HUDEP-2 (cell line): ENCODE measurements around the gene TRPM3.
"Not testable (repeated sequence)": the region's sequence is repeated elsewhere in the genome, so short reads cannot be mapped to it uniquely, and the experiment has no call there.

Source experiments
- DNase-seq, 76 experiments: peaks; one replicate each; lab custom pipeline; 2025; ENCODE audit not compliant: unreplicated experiment in 76 of 76; lab: John Stamatoyannopoulos, UW

TRPM3 gene

GRCh38 chr9:70683841-70684240 is 437.6 kb downstream of the TRPM3 start:
- DNase-seq, result no peak

- DNase-seq, result no peak
Observed at GRCh38 chr9:70682298-70682697, 439.1 kb downstream of the TRPM3 start.

DNA sequence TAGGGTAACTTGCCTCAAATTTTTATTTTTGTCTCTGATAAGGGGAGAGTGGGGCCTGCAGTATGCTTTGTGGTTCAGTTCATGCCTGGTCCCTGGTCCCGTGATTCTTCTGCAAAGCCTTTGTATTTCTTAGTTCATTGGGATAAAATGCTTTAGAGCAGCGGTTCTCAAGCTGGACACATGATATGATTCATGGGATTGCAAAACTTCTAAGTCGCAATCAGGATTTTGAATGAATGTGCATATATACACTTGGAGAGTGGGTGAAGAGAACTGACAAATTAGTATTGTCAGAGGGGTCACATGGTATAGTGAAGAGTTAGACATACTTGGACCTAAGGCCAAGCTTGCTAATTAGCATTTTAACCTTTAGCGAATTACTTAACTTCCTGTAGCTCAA is 441.6 kb downstream of the TRPM3 start:
- no peak for DNase-seq

- DNase-seq, result no peak
Observed at GRCh38 chr9:70678153-70678552, 443.3 kb downstream of the TRPM3 start.

- no peak for DNase-seq
Observed at GRCh38 chr9:70677055-70677735, 444.2 kb downstream of the TRPM3 start.

GRCh38 chr9:70675868-70676370 is 445.5 kb downstream of the TRPM3 start:
- no peak for DNase-seq

- DNase-seq, result no peak
Observed at GRCh38 chr9:70673844-70674243, 447.6 kb downstream of the TRPM3 start.

DNA sequence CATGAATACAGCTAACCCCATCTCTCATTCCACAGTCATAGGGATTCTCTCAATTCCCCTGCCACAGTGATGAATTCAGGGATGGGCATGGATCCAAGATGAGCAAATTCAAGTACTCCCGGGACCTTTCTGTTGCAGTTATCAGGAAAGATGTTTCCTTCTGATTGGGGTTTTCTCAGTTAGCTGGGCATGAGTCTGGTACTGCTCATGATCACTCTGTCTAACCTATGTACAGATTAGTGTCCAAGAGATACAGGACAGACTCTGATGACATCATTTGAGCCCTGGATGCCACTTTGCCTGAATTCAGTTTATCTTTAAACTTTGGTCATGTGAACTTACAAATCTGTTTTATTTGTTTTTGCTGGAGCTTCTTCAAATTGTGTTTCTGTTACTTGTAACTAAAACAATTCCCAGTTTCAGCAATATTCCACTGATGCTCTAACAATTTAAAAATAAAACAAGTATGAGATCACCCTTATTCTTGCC is 449.2 kb downstream of the TRPM3 start:
- no peak for DNase-seq

GRCh38 chr9:70668751-70669150 is 452.7 kb downstream of the TRPM3 start:
- DNase-seq, result no peak

DNA sequence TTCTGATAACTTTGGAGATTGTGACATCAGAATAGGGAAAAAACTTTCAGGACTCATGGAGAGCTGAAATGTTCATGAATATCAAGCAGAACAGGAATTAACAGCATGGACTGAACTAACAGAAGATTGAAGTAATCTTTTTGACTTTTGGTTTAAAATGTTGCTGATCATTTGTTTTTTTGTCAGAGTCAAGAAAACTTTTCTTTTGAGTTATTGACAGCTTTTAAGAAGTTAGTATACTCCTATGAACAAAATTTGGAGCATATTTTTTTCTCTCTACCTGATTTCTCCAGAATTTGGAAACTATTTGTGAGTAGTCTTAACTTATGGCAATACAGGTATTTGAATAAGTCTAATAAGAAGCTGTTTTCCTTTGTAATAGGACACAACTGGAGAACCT is 462.7 kb downstream of the TRPM3 start:
- no peak for DNase-seq

DNA sequence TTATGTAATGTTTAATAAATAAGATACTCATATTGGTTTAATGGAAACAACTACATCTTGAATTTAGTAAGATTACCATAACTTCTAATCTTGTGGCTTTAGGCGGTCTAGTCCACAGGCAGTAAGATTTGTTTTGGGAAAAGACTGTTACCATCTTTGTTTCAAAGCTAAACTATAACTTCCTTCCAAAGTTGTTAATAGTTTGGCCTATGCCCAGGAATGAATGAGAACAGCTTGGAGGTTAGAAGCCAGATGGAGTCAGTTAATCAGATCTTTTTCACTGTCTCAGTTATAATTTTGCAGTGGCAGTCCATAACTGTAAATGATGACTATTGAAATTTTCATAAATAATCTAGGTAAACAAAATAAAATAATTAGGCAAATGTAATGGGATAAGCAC is 465.1 kb downstream of the TRPM3 start:
- DNase-seq, result no peak

DNA sequence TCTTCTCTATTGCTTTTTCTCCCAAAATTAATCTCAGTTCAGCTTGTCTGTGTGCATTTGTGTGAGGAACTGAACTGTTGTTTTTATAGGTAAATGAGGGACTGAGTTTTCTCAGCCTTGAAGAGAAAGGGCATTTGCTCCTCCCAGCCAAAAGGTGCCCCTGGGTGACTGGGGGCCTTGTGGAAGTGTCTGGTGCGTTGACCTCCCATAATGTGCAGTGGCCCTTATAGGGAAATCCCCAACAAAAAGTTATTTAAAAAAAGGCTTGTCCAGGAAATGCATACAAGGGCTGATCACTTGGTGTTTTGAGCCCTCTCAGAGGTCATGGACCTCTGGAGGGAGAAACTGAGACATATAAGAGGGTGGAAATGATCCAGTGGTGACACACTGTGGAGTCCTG is 467.3 kb downstream of the TRPM3 start:
- DNase-seq, result no peak

DNA sequence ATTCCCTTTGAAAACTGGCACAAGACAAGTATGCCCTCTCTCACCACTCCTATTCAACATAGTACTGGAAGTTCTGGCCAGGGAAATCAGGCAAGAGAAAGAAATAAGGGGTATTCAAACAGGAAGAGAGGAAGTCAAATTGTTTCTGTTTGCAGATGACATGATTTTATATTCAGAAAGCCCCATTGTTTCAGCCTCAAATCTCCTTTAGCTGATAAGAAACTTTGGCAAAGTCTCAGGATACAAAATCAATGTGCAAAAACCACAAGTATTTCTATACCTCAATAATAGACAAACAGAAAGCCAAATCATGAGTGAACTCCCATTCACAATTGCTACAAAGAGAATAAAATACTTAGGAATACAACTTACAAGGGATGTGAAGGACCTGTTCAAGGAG is 476.8 kb downstream of the TRPM3 start:
- not testable (repeated sequence) for DNase-seq

- DNase-seq, result no peak
Observed at GRCh38 chr9:70642341-70642740, 479.1 kb downstream of the TRPM3 start.

DNA sequence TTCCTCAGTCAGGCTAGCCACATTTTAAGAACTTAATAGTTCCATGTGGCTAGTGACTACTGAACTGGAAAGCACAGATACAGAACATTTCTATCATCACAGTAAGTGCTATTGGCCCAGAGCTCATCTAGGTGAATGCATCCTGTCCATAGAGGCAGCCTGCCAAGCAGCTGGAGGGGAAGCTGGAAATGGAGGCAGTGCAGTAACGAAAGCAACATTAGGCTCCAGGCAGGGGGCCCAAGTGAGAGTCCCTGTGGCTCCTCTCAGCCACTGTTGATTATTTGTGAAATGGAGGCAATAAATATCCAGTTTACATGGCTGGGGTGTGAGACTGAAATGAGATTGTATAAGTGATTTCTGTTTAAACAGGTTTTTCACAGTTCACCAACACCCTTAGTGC is 479.8 kb downstream of the TRPM3 start:
- no peak for DNase-seq

DNA sequence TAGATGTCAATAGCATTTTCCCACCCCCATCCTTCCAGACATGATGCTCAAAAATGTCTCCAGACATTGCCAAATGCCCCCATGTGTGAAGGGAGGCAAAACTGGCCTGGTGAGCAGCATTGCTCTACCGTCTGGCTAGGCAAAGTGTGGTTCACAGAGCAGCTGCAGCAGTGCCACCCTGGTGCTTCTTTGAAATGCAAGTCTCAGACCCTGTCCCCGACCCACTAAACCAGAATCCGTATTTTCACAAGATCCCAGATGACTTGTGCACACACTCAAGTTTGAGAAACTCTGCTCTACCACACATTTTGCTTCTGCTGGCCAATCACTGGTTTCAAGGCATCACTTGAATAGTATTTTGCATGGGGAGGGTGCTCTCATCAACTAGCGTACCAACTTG is 480.4 kb downstream of the TRPM3 start:
- no peak for DNase-seq

DNA sequence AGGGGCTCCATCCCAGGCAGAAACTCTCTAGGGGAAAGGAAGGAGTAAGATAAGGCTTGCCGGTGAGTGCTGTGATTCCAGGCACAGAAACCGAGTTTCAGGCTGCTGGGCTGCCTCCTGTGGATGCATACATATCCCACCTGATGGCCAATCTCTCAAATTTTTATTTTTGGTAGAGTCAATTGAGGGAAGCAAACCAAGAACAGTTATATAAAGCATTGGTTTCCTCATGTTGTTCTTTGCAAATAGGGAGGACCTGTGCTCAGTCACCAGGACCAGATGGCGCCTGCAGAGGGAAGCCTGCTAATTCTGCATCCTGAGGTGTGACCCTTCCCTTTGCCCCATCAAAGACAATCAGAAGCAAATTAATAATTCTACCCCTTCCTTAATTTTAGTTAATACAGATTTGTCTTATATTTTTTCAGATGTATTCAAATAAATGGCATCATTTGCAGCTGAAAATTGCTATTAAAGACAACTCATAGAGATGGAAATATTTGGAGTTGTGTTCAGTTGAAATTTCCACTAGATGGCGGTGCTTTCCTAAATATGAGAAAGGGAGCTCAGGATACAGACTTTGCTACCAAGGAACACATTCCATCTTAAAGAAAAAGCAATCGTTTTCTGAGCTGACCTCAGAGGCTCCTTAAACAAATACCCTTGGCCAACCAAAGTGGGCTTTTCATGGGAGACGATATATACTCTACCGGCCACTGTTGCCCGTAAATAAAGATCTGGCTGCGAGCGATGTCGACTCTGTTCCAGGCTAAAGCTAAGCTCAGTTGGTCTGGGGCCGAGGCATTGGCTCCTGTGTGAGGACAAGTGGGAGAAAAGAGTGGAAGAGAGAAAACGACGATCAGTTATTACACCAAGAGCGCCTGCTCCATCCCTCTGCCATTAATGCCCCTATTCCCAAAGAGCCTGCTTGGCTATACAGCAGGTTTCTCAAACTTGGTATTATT is 481.3 kb downstream of the TRPM3 start:
- peak in 14 of 76 experiments; percentile 1 to 28 (median 7) for DNase-seq

DNA sequence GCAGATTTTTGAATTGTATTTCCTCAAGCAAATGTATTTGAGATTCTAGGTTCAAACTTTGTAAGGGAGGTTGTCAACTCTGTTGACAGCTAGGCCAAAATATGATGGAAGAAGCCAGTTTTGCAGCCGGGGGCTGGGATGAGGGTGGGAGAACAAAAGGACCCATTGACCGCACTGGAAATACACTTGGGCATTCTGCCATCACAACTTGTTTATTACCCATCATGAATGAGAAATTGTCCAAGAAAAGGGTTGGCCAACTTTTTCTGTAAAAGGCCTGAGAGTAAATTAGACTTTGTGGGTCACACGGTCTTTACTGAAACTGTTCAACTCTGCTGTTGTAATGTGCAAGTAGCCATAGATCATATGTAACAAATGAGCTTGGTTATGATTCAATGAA is 485.6 kb downstream of the TRPM3 start:
- no peak for DNase-seq

GRCh38 chr9:70634696-70635095 is 486.7 kb downstream of the TRPM3 start:
- DNase-seq, result no peak

DNA sequence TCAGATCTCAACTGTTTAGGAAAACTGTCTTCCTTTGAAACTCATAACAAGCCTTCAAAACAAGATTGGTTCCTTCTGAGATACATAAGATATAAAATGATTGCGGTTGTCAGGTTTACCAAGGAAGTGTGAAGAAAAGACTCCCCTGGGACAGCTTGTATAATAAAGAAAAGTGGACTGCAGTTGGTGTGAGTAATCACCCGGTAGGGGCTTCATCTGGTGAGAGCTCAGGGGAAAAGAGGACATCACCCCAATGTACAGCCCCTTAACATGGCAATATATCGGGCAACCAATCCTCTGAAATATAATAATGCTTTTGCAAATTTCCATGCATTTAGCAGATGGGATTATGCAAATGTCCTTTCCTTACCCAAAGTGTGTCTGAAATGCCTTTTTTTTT is 490.4 kb downstream of the TRPM3 start:
- DNase-seq, result no peak

DNA sequence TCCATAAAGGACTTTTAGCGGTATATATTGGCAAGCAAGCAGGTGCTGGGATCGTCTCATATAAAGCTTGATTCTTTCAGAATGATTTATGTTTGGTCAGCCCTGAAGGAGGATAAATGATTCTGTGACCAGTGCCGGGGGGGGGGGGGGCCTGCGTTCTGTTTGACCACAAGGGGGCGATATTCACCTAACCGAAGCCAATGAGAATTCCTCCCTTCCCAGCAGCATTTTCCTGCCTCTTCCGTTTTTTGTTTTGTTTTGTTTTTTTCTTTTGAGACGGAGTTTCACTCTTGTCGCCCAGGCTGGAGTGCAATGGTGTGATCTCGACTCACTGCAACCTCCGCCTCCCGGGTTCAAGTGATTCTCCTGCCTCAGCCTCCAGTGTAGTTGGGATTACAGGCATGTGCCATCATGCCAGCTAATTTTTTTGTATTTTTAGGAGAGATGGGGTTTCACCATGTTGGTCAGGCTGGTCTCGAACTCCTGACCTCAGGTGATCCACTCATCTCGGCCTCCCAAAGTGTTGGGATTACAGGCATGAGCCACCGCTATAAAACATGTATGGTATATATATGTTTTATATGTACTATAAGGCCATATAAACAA is 492.2 kb downstream of the TRPM3 start:
- peak in 3 of 76 experiments; percentile 0 to 11 (median 3) for DNase-seq
